ENCODE results near the gene TRIM46.

Gene TRIM46

GRCh38 chr1:155171836-155172731 is 1.6 kb upstream of the TRIM46 start:
- DNase-seq = no peak

- peak in 13 of 14 donors; percentile 58 to 93 (median 88) for DNase-seq
These were observed 744 bp upstream of the TRIM46 start, which contains the start of gene KRTCAP2 for GRCh38 chr1:155172732-155173477. KRTCAP2 (minus strand) TSS chr1:155173304; CDS start chr1:155173224, 80 bp downstream.

GRCh38 chr1:155174324-155175280 is 953 bp downstream of the TRIM46 start:
- DNase-seq = peak in 5 of 14 donors; percentile 26 to 70 (median 46)

- peak in 1 of 14 donors; percentile 27 for DNase-seq
These were observed 1.8 kb downstream of the TRIM46 start for GRCh38 chr1:155175281-155175926.

GRCh38 chr1:155175927-155176371 is 2.3 kb downstream of the TRIM46 start:
- no peak for DNase-seq

GRCh38 chr1:155176544-155177071 is 3.0 kb downstream of the TRIM46 start:
- DNase-seq = peak in 11 of 14 donors; percentile 30 to 77 (median 64)

GRCh38 chr1:155177192-155177917 is 3.7 kb downstream of the TRIM46 start:
- no peak for DNase-seq

- no peak for DNase-seq
These were observed 4.3 kb downstream of the TRIM46 start for GRCh38 chr1:155177918-155178281.

- no peak for DNase-seq
These were observed 4.9 kb downstream of the TRIM46 start for GRCh38 chr1:155178441-155179111.

GRCh38 chr1:155179112-155180031 is 5.7 kb downstream of the TRIM46 start:
- no peak for DNase-seq

GRCh38 chr1:155181371-155182051 is 7.9 kb downstream of the TRIM46 start:
- DNase-seq = no peak

GRCh38 chr1:155182052-155182550 is 8.5 kb downstream of the TRIM46 start:
- no peak for DNase-seq

- no peak for DNase-seq
These were observed 10.1 kb downstream of the TRIM46 start for GRCh38 chr1:155183775-155184221.

GRCh38 chr1:155184351-155184811 is 10.7 kb downstream of the TRIM46 start:
- no peak for DNase-seq

- DNase-seq = peak in 1 of 14 donors; percentile 43
These were observed 11.5 kb downstream of the TRIM46 start for GRCh38 chr1:155184835-155185782.

GRCh38 chr1:155185783-155186066 is 12.1 kb downstream of the TRIM46 start:
- DNase-seq = no peak

Data from C1 segment of cervical spinal cord (tissue), 14 donors.